GM13977 (cell line): ENCODE results near the gene COX20.

Experiments
- DNase-seq: peaks from one replicate; pipeline ENCODE4 v3.0.0; 2012; ENCODE audit warnings: low spot score
- in situ Hi-C: fragments of 300-500 bp; cut with MboI; formaldehyde crosslinking; loops from one replicate; pipeline ENCODE4 v1.12.0; 2022; ENCODE audit warnings: low sequenced_read_pairs, low pct_unique_long_range_greater_than_20kb, mixed read lengths, inconsistent platforms; ENCODE audit not compliant: unreplicated experiment
- TF ChIP-seq, protein P1 (sequence below): IDR thresholded peaks from 2 replicates; pipeline ENCODE4 v1.5.1; 2012; ENCODE audit warnings: mild to moderate bottlenecking, control low read depth; ENCODE audit not compliant: insufficient read depth; ENCODE audit errors: extremely low read depth, missing control alignments

COX20 gene

DNA sequence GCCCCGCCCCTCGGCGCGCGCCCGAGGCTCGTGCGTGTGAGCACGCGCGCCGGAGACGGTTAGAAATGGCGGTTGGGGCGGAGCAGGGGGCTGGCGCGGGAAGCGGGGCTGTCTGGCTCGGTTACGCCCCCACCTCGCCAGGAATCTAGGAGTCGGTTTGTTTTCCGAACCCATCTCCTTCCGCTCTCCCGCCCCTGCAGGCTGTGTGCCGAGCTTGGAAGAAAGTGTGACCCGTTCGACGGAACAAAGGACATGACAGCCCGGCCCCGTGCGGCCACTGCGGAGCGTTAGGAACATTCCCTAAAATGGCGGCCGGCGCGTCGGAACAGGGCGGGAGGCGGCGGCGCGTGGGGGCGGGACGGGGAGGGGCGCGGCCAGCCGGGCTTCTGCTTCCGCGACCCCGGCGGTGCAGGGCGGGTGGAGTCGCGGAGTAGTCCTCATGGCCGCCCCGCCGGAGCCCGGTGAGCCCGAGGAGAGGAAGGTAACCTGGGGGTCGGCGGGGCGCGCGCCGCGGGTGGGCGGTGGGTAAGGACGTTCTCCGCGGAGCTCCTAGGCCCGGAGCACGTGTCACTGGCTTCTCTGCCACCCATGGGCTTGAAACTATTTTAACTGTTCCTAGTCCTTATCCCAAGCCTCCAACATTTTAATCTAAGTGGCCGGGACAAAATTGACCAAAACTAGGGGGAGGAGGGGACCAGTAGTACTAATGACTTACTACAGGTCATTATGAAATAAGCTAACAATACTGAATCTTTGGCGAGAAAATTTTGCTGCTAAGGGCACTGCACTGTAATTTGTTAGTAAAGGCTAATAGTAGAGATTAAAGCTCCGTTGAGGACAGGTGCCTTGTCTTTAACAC lies at the start of gene COX20:
TSS of gene COX20 (plus strand) at position 383 of the 859 bp plus-strand sequence. CDS start at position 440, 57 bp downstream.
- TF ChIP-seq, protein P1, sequence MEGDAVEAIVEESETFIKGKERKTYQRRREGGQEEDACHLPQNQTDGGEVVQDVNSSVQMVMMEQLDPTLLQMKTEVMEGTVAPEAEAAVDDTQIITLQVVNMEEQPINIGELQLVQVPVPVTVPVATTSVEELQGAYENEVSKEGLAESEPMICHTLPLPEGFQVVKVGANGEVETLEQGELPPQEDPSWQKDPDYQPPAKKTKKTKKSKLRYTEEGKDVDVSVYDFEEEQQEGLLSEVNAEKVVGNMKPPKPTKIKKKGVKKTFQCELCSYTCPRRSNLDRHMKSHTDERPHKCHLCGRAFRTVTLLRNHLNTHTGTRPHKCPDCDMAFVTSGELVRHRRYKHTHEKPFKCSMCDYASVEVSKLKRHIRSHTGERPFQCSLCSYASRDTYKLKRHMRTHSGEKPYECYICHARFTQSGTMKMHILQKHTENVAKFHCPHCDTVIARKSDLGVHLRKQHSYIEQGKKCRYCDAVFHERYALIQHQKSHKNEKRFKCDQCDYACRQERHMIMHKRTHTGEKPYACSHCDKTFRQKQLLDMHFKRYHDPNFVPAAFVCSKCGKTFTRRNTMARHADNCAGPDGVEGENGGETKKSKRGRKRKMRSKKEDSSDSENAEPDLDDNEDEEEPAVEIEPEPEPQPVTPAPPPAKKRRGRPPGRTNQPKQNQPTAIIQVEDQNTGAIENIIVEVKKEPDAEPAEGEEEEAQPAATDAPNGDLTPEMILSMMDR: no peak
- in situ Hi-C loops: no loop called here
- DNase-seq: peak; percentile 86

DNA sequence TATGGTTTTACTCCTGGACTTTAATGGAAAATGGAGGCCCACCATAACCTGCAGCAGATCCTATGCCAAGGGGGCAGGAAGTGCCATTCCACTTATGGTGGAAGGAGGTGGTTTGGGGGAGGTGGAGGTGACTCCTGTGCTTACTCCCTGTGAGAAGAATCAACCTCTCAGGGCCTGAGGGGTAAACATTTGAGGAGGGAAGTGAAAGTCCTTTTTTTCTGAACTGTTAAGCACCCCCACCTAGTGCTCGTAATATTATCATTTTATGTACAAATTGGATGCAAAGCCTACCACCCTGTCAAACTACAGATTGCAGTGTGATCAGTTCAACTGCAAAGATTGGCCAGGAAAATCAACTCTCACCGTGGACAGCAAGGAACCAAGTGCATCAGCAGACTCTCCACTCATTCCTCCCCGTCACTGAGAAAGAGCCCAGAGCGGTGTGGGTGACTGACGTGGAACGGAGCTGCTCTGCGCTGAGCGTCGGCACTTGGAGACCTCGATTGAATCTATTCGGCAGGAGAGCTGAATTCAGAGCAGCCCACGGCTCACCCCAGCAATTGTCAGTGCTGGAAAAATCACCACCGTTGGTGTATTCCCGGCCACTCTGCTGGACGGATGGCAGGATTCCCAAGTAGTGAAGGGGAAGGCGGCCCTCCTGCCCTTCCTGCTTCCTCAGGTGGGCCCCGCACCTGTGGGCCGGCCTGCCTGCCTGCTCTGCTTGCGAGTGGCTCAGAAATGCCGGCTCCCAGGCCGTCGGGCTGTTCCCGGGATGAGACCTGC lies 46.8 kb upstream of the COX20 start:
- in situ Hi-C loops: loop anchor here (10.0 kb wide), 1 partner anchor 184 kb away; no protein-coding TSS in a partner anchor
- TF ChIP-seq, protein P1: no peak
- no peak for DNase-seq

GRCh38 chr1:244789276-244789580 lies 46.2 kb upstream of the COX20 start:
- in situ Hi-C loops: loop anchor here (10.0 kb wide), 1 partner anchor 184 kb away; no protein-coding TSS in a partner anchor
- TF ChIP-seq, protein P1: no peak
- DNase-seq: no peak

GRCh38 chr1:244789731-244790130 lies 45.7 kb upstream of the COX20 start:
- TF ChIP-seq, protein P1: no peak
- DNase-seq: no peak
- in situ Hi-C loops: loop anchor here (10.0 kb wide), 1 partner anchor 185 kb away; no protein-coding TSS in a partner anchor

DNA sequence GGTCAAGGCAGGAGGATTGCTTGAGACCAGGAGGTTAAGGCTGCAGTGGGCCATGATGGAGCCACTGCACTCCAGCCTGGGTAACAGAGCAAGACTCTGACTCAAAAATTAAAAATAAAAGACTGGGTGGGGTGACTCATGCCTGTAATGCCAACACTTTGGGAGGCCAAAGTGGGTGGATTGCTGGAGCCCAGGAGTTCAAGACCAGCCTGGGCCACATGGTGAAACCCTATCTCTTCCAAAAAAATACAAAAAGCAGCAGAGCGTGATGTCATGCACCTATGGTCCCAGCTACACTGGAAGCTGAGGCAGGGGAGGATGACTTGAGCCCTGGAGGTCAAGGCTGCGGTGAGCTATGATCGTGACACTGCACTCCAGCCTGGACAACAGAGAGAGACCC lies 44.4 kb upstream of the COX20 start:
- DNase-seq: no peak
- in situ Hi-C loops: no loop called here
- TF ChIP-seq, protein P1: no peak

GRCh38 chr1:244792188-244792850 lies 43.1 kb upstream of the COX20 start:
- in situ Hi-C loops: no loop called here
- DNase-seq: no peak
- TF ChIP-seq, protein P1: no peak
